A673 (cell line): ENCODE results near the gene ZNF827. TPM values are rescaled to one million over a fixed set of nuclear protein-coding genes. Genes with fewer than 3 reads are reported as not detected.

Source experiments
- BruUV-seq: library from RNA; stranded (reverse); fragments of 400-500 nt; replicated peaks from 2 replicates; lab custom pipeline; 2021; lab: Mats Ljungman, UMichigan
- CTCF ChIA-PET: fragments of 300-600 bp; sonication (Branson Sonifier 250); formaldehyde crosslinking; loops from one replicate; lab custom pipeline; 2022; ENCODE audit warnings: antibody characterized with exemption; lab: Charles Lee
- POLR2A ChIA-PET: fragments of 300-600 bp; sonication (Branson Sonifier 250); formaldehyde crosslinking; loops from one replicate; lab custom pipeline; 2022; ENCODE audit warnings: antibody characterized with exemption; ENCODE audit not compliant: low non-redundant PET; lab: Charles Lee
- DNase-seq: peaks from one replicate; pipeline ENCODE4 v3.0.0-alpha.2; 2015; ENCODE audit warnings: low spot score
- H3K27ac ChIP-seq: fragments of 200-600 bp; sonication (generic); 2 replicates; pipeline ENCODE4 v1.5.1; 2016; ENCODE audit warnings: mixed run types, low read depth, mild to moderate bottlenecking, mixed read lengths, antibody characterized with exemption, low read length; ENCODE audit not compliant: poor library complexity, severe bottlenecking
- H3K27me3 ChIP-seq: fragments of 200-600 bp; sonication (generic); replicated peaks from 2 replicates; pipeline ENCODE4 v1.6.1; 2017; ENCODE audit warnings: mixed run types, low read depth, mild to moderate bottlenecking, mixed read lengths, antibody characterized with exemption, low read length; ENCODE audit not compliant: insufficient read depth, poor library complexity
- H3K36me3 ChIP-seq: fragments of 200-600 bp; sonication (generic); 2 replicates; pipeline ENCODE4 v1.6.1; 2016; ENCODE audit warnings: mixed run types, mild to moderate bottlenecking, mixed read lengths, antibody characterized with exemption, low read length; ENCODE audit not compliant: insufficient read depth, poor library complexity, severe bottlenecking
- H3K4me1 ChIP-seq: fragments of 200-600 bp; sonication (generic); 2 replicates; pipeline ENCODE4 v1.6.1; 2017; ENCODE audit warnings: mixed run types, mild to moderate bottlenecking, mixed read lengths, antibody characterized with exemption, low read length; ENCODE audit not compliant: insufficient read depth, poor library complexity, severe bottlenecking
- H3K4me3 ChIP-seq: fragments of 200-600 bp; sonication (generic); 2 replicates; pipeline ENCODE4 v1.5.1; 2016; ENCODE audit warnings: low read depth, mixed run types, mild to moderate bottlenecking, mixed read lengths, low read length; ENCODE audit not compliant: poor library complexity, severe bottlenecking
- H3K9me3 ChIP-seq: fragments of 200-600 bp; sonication (generic); 2 replicates; pipeline ENCODE4 v1.6.1; 2016; ENCODE audit warnings: mixed run types, low read depth, mild to moderate bottlenecking, mixed read lengths, antibody characterized with exemption, low read length; ENCODE audit not compliant: poor library complexity, severe bottlenecking
- CTCF ChIP-seq: fragments of 300-800, 200-600 bp; sonication (generic); conservative IDR thresholded peaks from 2 replicates; pipeline ENCODE4 v1.5.1; 2017; ENCODE audit warnings: low read depth, mild to moderate bottlenecking, antibody characterized with exemption, low read length, moderate library complexity, mixed read lengths
- EZH2 ChIP-seq: fragments of 200-600 bp; sonication (generic); IDR thresholded peaks from 2 replicates; pipeline ENCODE4 v1.6.1; 2017; ENCODE audit warnings: borderline replicate concordance, low read depth, mild to moderate bottlenecking, mixed read lengths, antibody characterized with exemption, low read length; ENCODE audit not compliant: poor library complexity, severe bottlenecking
- intact Hi-C: fragments of 100-400 bp; cut with micrococcal nuclease; formaldehyde crosslinking; loops from one replicate; pipeline ENCODE4 v1.10.0; 2022; ENCODE audit not compliant: unreplicated experiment
- total RNA-seq: library from RNA; stranded (reverse); gene quantifications from 2 replicates; pipeline ENCODE4 v1.2.3, GENCODE V29; 2021

The ZNF827 gene
- total RNA-seq, 1 experiment from 2014 or later: 20.0 TPM

GRCh38 chr4:145909281-145909715 lies 29.3 kb downstream of the ZNF827 start:
- ChIA-PET POLR2A (no interaction called here), CTCF (no interaction called here)
- no peaks in the 10 kb centered on the region for H3K27me3 ChIP-seq
- peak; percentile 45 for DNase-seq
- H3K4me1 ChIP-seq: peaks cover 18% of the 10 kb centered on the region
- no peak overlapping the region for H3K27ac ChIP-seq
- H3K4me3 ChIP-seq: no peak overlapping the region
- BruUV-seq: no TSS peak
- TF ChIP-seq EZH2 (no peak), CTCF (no peak)
- no peaks in the 10 kb centered on the region for H3K36me3 ChIP-seq
- intact Hi-C loops: no loop called here
- H3K9me3 ChIP-seq: no peaks in the 10 kb centered on the region

- ChIA-PET POLR2A (no interaction called here), CTCF (no interaction called here)
- H3K27ac ChIP-seq: no peak overlapping the region
- no peaks in the 10 kb centered on the region for H3K9me3 ChIP-seq
- peaks cover 18% of the 10 kb centered on the region for H3K4me1 ChIP-seq
- H3K27me3 ChIP-seq: no peaks in the 10 kb centered on the region
- intact Hi-C loops: no loop called here
- BruUV-seq: no TSS peak
- TF ChIP-seq EZH2 (no peak), CTCF (no peak)
- no peak overlapping the region for H3K4me3 ChIP-seq
- H3K36me3 ChIP-seq: no peaks in the 10 kb centered on the region
- DNase-seq: peak; percentile 28
Observed at GRCh38 chr4:145907812-145908211, 30.8 kb downstream of the ZNF827 start.

- POLR2A ChIA-PET: no interaction called here
- TF ChIP-seq CTCF (no peak), EZH2 (no peak)
- Histone ChIP-seq H3K36me3 (no peaks in the 10 kb centered on the region), H3K27me3 (no peaks in the 10 kb centered on the region), H3K4me1 (peaks cover 18% of the 10 kb centered on the region), H3K4me3 (no peak overlapping the region), H3K27ac (no peak overlapping the region), H3K9me3 (no peaks in the 10 kb centered on the region)
- no TSS peak for BruUV-seq
- intact Hi-C loops: no loop called here
- CTCF ChIA-PET: no interaction called here
- DNase-seq: no peak
Observed at GRCh38 chr4:145907390-145907789, 31.2 kb downstream of the ZNF827 start.
